SKM-1 (cell line): ENCODE data around the gene RPS3.

ENCODE experiments used
- DNase-seq: peaks from one replicate; lab custom pipeline; 2025; ENCODE audit not compliant: unreplicated experiment; lab: John Stamatoyannopoulos, UW

The RPS3 gene

GRCh38 chr11:75433443-75433842 is 34.1 kb downstream of the RPS3 start:
- DNase-seq = no peak

DNA sequence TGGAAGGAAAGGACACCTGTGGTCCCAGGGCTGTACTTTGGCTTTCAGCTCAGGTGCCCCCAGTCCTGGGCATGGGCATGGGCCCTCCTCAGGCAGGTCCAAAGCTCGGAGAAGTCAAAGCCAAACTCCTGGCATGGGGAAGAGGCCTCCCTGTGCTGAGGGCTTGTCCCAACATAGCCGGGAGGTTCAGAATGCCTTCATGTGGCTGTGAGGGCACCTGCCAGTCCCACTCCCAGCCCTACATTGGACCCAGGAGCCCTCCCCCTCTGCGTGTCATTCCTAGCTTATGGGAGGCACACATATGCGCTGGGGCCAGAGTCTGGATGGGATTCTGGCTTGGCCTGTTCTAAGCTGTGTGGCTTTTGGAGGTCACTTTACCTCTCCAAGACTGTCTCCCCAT is 34.7 kb downstream of the RPS3 start:
- DNase-seq = no peak

- DNase-seq = no peak
Measured at GRCh38 chr11:75434886-75435570, 35.7 kb downstream of the RPS3 start.

GRCh38 chr11:75435571-75435925 is 36.2 kb downstream of the RPS3 start:
- no peak for DNase-seq

DNA sequence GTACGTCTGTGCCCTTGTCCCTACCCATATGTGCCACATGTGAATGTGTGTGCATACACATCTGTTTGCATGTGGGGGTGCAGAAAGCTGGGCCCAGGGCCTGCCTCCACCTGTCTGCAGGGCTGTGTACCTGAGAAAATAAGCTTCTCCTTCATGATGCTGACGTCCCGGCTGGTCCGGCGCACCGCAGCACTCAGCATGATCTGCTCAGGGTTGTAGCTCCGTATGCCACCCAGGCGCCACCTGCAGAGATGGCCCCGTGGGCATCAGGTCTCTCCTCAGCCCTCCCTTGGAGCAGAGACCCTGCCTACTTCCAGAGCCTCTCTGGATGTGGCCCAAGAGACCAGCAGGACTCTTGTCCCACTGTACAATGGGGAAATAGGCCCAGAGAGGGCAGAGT is 37.5 kb downstream of the RPS3 start:
- DNase-seq = no peak

GRCh38 chr11:75437966-75438659 is 38.8 kb downstream of the RPS3 start:
- DNase-seq = no peak

- DNase-seq = no peak
Measured at GRCh38 chr11:75439026-75439425, 39.7 kb downstream of the RPS3 start.

DNA sequence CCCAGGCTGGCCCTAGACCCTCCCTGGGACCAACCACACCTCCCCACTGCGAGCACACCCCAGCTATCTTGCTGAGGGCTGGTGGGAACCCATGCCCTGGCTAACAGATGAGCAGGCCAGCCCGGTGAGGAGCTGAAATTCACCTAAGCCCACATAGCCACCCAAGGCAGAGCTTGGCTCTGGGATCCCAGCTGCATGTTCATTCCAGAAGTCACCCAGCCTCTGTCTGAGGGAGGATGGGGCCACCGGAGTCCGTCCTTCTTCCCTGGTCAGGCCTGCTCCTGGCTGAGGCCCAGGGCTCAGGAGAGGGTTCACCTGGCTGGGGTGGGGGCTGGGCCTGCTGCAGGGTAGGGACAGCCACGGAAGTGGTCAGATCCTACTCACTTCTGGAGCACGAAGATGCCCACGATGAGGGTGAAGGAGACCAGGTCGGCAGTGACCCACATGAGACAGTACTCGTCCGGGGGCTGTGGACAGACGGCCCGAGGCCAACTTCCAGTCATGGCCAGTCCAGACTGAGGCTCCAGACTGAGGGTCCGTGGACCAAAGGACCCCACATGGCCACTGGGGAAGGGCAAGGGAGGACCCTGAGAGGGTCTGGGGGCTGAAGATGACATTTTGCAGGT is 40.3 kb downstream of the RPS3 start:
- no peak for DNase-seq

- DNase-seq = no peak
Measured at GRCh38 chr11:75440960-75441803, 41.9 kb downstream of the RPS3 start.

DNA sequence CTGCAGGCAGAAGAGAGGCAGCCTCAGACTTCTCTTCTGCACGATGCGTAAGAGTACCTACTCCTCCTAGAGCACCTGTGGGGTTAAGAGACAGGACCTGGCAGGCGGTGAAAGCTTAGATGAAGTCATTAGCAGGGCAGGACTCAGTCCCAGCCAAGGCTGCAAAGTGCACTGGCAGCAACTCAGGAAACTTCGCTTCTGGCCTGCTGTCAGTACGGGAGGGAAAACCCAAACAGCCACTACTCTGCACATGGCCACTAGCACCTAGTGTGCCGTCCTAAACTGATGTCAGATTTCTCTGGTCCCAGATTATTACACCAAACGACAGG is 42.5 kb downstream of the RPS3 start:
- no peak for DNase-seq

DNA sequence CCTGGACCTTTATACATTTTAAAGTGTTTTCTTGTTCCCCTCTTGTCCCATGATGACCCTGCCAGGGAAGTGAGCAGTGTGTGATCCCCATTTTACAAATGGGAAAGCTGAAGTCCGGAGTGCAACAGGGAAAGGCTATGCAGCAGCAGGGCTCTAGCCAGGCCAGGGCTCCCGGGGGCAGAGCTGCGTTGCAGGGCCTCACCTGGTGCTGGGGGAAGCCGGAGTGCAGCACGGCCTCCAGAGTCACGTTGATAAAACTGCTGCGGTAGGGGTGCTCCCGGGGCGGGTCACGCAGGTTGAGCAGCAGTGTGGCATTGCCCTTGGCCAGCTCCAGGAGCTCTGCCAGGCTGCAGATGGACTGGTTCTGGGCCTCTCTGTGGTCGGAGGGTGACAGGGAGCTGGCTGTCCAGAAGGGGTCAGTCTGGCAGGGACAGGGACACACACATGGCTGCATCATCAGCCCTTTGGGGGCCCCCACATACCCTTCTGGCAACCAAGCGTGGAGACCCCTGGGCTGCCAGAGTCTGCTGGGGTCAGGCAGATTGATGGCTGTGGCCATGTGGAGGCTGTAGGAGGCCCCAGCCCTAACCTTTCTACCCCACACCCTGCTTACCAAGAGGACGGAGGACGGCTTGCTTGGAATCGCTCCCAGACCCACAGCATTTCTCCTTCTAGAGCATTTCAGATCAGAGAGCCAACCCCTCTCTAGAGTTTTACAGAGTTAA is 43.0 kb downstream of the RPS3 start:
- DNase-seq = no peak

- no peak for DNase-seq
Measured at GRCh38 chr11:75443043-75443442, 43.7 kb downstream of the RPS3 start.

DNA sequence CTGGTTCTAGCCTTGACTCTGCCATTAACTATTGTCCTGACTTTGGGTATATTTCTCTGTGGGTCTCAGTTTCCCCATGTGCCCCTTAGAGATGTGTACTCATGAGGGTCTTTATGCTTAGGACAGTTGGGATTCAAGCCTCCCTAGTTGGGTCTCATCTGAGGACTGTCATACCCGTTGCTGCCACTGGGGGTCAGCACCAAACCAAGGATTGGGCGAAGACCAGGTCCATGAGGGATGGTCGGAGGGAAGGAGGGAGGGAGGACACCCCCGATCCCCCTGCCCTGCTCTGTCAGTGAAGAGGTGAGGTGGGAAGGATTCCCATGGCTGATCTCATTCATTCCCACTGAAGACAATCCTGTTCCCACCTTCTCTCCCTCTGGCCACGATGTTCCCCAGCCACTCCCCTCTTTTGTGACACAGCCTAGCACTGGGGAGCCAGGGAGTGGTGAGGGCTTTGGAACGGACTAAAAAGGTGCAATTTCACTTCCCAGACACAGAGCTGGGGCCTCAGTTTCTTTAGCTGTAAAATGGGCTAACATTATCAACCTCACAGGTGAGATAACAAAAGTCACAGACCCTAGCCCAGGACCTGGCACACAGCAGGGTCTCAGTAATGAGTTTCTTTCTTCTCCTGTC is 46.1 kb downstream of the RPS3 start:
- DNase-seq = no peak

DNA sequence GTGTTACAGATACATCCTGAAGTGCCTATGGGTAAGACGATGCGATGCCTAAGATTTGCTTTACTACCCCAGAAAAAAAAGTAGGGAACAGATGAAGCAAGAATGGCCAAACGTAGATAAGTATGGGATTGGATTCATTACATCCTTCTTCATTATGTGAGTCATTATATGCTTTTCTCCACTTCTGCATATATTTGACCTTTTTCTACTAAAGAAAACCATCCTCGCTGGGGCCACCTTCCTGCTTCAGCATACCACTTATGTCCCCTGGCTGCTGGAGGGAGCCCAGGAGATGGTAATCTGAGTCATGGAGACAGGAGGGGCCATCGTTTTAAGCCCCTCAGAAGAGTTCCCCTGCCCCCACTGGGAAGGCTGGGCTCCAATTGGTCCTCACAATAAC is 48.1 kb downstream of the RPS3 start:
- DNase-seq = no peak

GRCh38 chr11:75449271-75449670 is 50.0 kb downstream of the RPS3 start:
- no peak for DNase-seq

DNA sequence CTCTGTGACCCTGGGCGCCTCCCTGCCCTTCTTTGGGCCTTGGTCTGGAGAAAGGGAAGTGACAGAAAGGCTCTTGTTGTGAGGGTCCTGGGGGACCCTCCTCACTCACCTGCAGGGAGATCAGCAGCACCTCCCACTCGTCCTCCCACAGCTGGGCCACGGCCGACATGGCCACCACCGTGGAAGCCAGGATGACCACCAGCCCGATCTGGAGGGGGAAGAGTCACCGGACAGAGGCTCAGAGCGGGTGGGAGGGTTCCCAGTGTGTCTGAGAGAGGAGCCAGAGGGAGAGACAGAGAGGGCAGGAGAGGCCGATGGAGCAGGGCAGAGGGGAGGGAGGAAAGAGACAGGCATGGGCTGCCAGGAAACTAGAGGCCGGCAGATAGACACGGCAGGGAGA is 50.5 kb downstream of the RPS3 start:
- no peak for DNase-seq

- no peak for DNase-seq
Measured at GRCh38 chr11:75450236-75450635, 50.9 kb downstream of the RPS3 start.

- DNase-seq = no peak
Measured at GRCh38 chr11:75450826-75451821, 51.8 kb downstream of the RPS3 start.

DNA sequence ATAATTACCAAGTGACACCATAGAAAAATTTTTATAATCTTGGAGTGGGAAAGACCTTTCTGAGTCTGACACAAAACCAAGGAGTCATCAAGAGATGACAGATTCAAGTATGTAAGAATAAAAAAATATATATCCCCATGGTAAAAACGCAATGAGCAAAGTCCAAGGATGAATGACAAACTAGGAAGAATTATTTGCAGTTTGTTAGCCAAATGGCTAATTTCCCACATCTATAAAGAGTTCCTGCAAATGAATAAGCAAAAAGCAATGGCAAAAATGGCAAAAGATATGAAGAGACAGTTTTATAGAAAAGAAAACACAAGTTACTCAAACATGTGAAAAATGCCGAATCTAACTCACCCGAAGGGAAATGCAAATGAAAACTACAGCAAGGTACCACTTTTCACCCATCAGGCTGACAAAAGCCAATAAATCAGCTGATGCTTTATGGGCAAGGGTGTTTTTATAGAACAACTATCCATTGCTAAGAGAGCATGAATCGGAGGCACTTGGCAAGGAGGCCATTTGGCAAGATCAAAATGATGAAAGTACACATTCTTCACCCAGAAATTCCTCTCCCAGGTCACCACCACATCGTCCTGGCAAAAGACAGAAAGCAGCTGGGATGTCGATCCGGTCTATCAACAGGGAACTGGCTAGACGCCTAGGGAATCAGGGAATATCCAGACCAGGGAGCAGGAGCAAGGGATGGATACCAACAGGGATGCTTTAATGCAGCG is 54.8 kb downstream of the RPS3 start:
- DNase-seq = no peak
